SK-N-SH (cell line): ENCODE results near the gene GANAB. TPM values are rescaled to one million over a fixed set of nuclear protein-coding genes. Genes with fewer than 3 reads are reported as not detected.

Source experiments
- CTCF ChIA-PET: fragments of 300-600, 350-600 bp; formaldehyde crosslinking; extraction: SDS; loops from one replicate; lab custom pipeline; 2021; lab: Yijun Ruan, JAX
- POLR2A ChIA-PET: fragments of 350-600 bp; sonication (Branson Sonifier 250); formaldehyde crosslinking; extraction: SDS; loops from one replicate; lab custom pipeline; 2020; ENCODE audit warnings: antibody characterized with exemption, inconsistent platforms; lab: Yijun Ruan, JAX
- DNase-seq: peaks from one replicate; pipeline ENCODE4 v3.0.0; 2012
- H2AFZ ChIP-seq: fragments of 200-600 bp; sonication (generic); 2 replicates; pipeline ENCODE4 v1.8.1; 2016; ENCODE audit warnings: antibody characterized with exemption, mild to moderate bottlenecking, low read depth
- H3F3A ChIP-seq: fragments of 200-600 bp; sonication (generic); replicated peaks from 2 replicates; pipeline ENCODE3; 2016; ENCODE audit warnings: antibody characterized with exemption, mild to moderate bottlenecking; ENCODE audit not compliant: insufficient read depth
- H3K27ac ChIP-seq, 2 experiments: fragments of 200-500 bp in 1 of 2; fragments of 200-600 bp in 1 of 2; sonication (Bioruptor generic) in 1 of 2; sonication (generic), shearing (Covaris generic) in 1 of 2; 2 replicates each; pipeline versions ENCODE4 v1.5.1 to v1.6.1; 2014 to 2016; ENCODE audit warnings: low read depth in 2 of 2, inconsistent platforms in 1 of 2, low read length in 1 of 2, mild to moderate bottlenecking in 1 of 2, mixed read lengths in 1 of 2
- H3K27me3 ChIP-seq: fragments of 200-600 bp; sonication (generic), shearing (Covaris generic); 2 replicates; pipeline ENCODE4 v1.6.1; 2016; ENCODE audit warnings: mixed run types; ENCODE audit not compliant: insufficient read depth
- H3K36me3 ChIP-seq, 2 experiments: fragments of 200-500 bp in 1 of 2; fragments of 200-600 bp in 1 of 2; sonication (Bioruptor generic) in 1 of 2; sonication (generic) in 1 of 2; replicated peaks in 1 of 2; 2 replicates each; pipeline versions ENCODE3 to v1.5.1; 2014 to 2016; ENCODE audit warnings: low read length in 1 of 2, mild to moderate bottlenecking in 1 of 2; ENCODE audit not compliant: insufficient read depth in 2 of 2, control insufficient read depth in 1 of 2
- H3K4me1 ChIP-seq, 2 experiments: fragments of 200-500 bp in 1 of 2; fragments of 200-600 bp in 1 of 2; sonication (Bioruptor generic) in 1 of 2; sonication (generic), shearing (Covaris generic) in 1 of 2; 2 replicates each; pipeline versions ENCODE4 v1.5.1 to v1.6.1; 2014 to 2016; ENCODE audit warnings: low read depth in 1 of 2, low read length in 1 of 2, mixed run types in 1 of 2; ENCODE audit not compliant: insufficient read depth in 2 of 2, control insufficient read depth in 1 of 2
- H3K4me2 ChIP-seq: fragments of 200-600 bp; sonication (generic), shearing (Covaris generic); 2 replicates; pipeline ENCODE4 v1.6.1; 2017; ENCODE audit warnings: mixed run types
- H3K4me3 ChIP-seq, 2 experiments: fragments of 200-500 bp in 1 of 2; fragments of 200-600 bp in 1 of 2; sonication (Bioruptor generic) in 1 of 2; sonication (generic), shearing (Covaris generic) in 1 of 2; 2 replicates each; pipeline versions ENCODE4 v1.5.1 to v1.8.1; 2014 to 2016; ENCODE audit warnings: low read depth in 2 of 2, inconsistent platforms in 1 of 2, low read length in 1 of 2, mild to moderate bottlenecking in 1 of 2, mixed read lengths in 1 of 2, moderate library complexity in 1 of 2
- H3K79me2 ChIP-seq: fragments of 200-600 bp; sonication (generic); 2 replicates; pipeline ENCODE4 v1.8.1; 2017; ENCODE audit warnings: mild to moderate bottlenecking; ENCODE audit not compliant: insufficient read depth
- H3K9ac ChIP-seq: fragments of 200-600 bp; sonication (generic); 2 replicates; pipeline ENCODE4 v1.6.1; 2017; ENCODE audit warnings: mixed run types
- H3K9me2 ChIP-seq: fragments of 200-600 bp; sonication (generic); 2 replicates; pipeline ENCODE4 v1.6.1; 2017; ENCODE audit warnings: mixed run types
- H3K9me3 ChIP-seq: fragments of 200-600 bp; sonication (generic); 2 replicates; pipeline ENCODE4 v1.6.1; 2017; ENCODE audit warnings: mixed run types, mild to moderate bottlenecking, moderate library complexity
- H4K20me1 ChIP-seq: fragments of 200-600 bp; sonication (generic); 2 replicates; pipeline ENCODE4 v1.6.1; 2017; ENCODE audit warnings: mild to moderate bottlenecking, mixed run types; ENCODE audit not compliant: insufficient read depth
- CHD2 ChIP-seq: fragments of 150-350 bp; IDR thresholded peaks from 2 replicates; pipeline ENCODE4 v1.6.1; 2018; ENCODE audit warnings: low read length; ENCODE audit not compliant: partially characterized antibody
- ELF1 ChIP-seq: IDR thresholded peaks from 2 replicates; pipeline ENCODE4 v1.4.0; 2012
- GABPA ChIP-seq: IDR thresholded peaks from 2 replicates; pipeline ENCODE4 v1.4.0; 2012; ENCODE audit warnings: low read depth, mild to moderate bottlenecking
- MXI1 ChIP-seq: IDR thresholded peaks from 2 replicates; pipeline ENCODE4 v1.6.1; 2012; ENCODE audit warnings: mild to moderate bottlenecking, low read depth, low read length, improper control_type of control experiment
- NRF1 ChIP-seq: IDR thresholded peaks from 2 replicates; pipeline ENCODE4 v1.6.1; 2012; ENCODE audit warnings: low read depth, mild to moderate bottlenecking, low read length
- POLR2AphosphoS5 ChIP-seq: IDR thresholded peaks from 2 replicates; pipeline ENCODE4 v1.6.1; 2012; ENCODE audit warnings: low read depth, low read length
- RAD21 ChIP-seq: IDR thresholded peaks from 2 replicates; pipeline ENCODE4 v1.6.1; 2012; ENCODE audit warnings: mild to moderate bottlenecking, low read length
- YY1 ChIP-seq: IDR thresholded peaks from 2 replicates; pipeline ENCODE4 v1.4.0; 2012; ENCODE audit warnings: low read depth, mild to moderate bottlenecking
- WGBS: methylation state at CpG from one replicate; pipeline ENCODE4 v1.1.6; 2017; ENCODE audit warnings: low lambda C conversion rate; 5-methylcytosine and 5-hydroxymethylcytosine counted together
- polyA plus RNA-seq, 3 experiments: library from polyadenylated mRNA; depleted of rRNA; stranded (reverse); fragments of >200 nt; gene quantifications; 2 replicates each; pipeline ENCODE4 v1.2.3, GENCODE V29; 2012
- TF ChIP-seq, protein P1 (sequence below): IDR thresholded peaks from 2 replicates; pipeline ENCODE4 v1.4.0; 2012; ENCODE audit warnings: low read depth
- TF ChIP-seq, protein P2 (sequence below): IDR thresholded peaks from 2 replicates; pipeline ENCODE4; 2012
- TF ChIP-seq, protein P3 (sequence below): fragments of 150-350 bp; IDR thresholded peaks from 2 replicates; pipeline ENCODE4 v1.6.1; 2017; ENCODE audit warnings: antibody characterized with exemption, low read length, low read depth, borderline replicate concordance

The GANAB gene
- polyA plus RNA-seq, 1 of the 3 experiments (the other 2 are of a cell fraction), result 275 TPM

DNA sequence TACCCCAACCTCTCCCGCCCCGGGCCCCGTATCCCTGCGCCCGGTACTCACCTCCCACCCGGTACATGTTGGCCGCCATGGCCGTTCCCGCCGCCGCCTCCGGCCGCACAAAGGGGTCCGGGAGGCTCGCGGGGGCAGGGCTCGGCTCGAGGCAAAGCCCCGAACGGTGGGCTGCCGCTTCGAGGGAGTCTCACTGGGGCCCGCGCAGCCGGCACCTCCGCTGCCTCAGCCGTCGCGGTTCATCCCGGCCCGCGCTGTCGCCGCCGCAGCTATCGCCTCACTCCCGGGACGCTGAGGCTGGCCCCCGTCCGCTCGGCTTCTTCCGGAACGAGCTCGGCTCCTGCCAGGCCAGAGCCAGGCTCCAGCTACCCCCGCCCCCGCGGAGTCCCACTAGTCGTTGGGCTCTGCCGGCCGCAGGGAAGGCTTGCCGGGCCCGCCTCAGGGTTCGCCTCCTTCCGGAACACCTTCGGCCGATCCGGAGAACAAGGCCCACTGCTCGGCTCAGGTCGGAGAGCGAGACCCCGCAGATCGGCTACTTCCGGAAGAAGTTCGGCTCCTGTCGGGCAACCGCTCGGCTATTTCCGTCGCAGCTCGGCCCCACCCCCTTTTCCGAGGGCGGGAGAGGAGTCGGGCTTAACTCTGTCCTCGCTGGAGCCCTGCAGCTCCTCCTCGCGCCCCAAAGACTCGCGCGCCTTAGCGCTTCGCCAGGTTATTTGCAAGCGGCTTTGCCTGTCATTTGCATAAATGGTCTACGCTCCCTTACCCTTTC, 44.9 kb downstream of the GANAB start, which contains the start of gene MTA2 (continued):
- TF ChIP-seq YY1 (0 out of 2 replicates have a peak, but pooled peaks have one; percentile 46), GABPA (no peak)
- TF ChIP-seq, protein P1, sequence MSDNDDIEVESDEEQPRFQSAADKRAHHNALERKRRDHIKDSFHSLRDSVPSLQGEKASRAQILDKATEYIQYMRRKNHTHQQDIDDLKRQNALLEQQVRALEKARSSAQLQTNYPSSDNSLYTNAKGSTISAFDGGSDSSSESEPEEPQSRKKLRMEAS, result peak; percentile 82
- TF ChIP-seq, protein P2, sequence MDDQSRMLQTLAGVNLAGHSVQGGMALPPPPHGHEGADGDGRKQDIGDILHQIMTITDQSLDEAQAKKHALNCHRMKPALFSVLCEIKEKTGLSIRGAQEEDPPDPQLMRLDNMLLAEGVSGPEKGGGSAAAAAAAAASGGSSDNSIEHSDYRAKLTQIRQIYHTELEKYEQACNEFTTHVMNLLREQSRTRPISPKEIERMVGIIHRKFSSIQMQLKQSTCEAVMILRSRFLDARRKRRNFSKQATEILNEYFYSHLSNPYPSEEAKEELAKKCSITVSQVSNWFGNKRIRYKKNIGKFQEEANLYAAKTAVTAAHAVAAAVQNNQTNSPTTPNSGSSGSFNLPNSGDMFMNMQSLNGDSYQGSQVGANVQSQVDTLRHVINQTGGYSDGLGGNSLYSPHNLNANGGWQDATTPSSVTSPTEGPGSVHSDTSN, result peak; percentile 17

DNA sequence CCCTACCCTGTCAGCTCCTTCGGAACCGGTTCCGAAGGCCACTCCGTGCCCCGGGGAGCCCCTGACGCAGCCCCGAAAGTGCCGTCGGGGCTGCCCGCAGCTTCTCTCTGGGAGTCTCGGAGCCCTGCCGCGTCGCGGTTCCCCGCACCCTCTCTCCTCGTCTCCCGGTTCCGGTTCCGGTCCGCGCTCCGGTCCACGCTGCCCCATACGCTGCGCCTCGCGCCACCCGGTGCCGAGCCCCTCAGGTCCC, 45.4 kb downstream of the GANAB start:
- no peaks in the 10 kb centered on the region for H3K9me3 ChIP-seq

DNA sequence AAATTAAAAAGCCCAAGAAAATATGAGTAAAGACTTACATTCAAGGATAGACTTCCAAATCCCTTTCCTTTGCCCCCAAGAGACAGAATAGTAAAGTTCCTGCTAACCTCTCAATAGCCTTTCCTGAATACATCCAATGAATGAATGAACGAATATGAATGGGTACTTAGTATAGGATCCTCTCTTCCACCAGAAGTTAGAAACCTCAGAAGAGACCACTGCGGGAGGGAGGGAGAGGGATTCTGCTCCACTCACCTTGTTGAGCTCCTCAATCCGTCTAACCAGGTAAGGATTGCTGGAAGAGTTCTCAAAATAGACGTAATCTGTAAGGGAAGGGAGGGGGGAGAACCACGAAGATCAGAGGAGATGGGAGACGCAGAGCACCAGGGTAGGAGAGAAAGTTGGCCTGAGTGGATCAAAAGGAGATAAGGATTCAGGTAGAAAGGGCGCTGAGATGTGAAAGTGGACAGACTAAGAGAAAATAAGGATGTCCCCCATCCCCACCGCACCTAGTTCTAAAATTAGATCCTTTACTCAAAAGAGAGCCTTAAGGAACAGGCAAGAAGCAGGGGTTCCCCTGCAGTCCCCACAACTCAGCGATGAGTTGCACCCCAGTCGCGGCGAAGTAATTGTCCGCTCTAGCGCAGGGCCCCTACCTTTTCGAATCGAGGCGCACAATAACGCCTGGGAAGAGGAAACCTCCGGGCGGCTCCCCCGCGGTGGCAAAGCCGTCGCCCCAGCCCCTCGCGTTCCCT, 45.9 kb downstream of the GANAB start:
- no peaks in the 10 kb centered on the region for H3K9me2 ChIP-seq
- H3F3A ChIP-seq, result peaks cover 25% of the 10 kb centered on the region
- 1% methylated on average over 18 of the region's 26 CpGs for WGBS
- H3K79me2 ChIP-seq, result peaks cover 55% of the 10 kb centered on the region
- H3K36me3 ChIP-seq, result peaks cover 40 to 43% of the 10 kb centered on the region in 2 experiments
- ChIA-PET POLR2A (interaction anchor here (1.5 to 4.2 kb wide), 4 partner anchors 9 to 65 kb away, joined by 5 to 59 read pairs (median 18); partner anchors contain the start of genes C11orf98, CSKMT, EEF1G and EML3), CTCF (interaction anchor here (2.2 to 3.2 kb wide), 2 partner anchors 8 to 12 kb away, joined by 11 to 23 read pairs; partner anchors contain the start of genes EML3, ROM1 and TUT1)
- H4K20me1 ChIP-seq, result no peaks in the 10 kb centered on the region
- no peak overlapping the region for H2AFZ ChIP-seq
- no peak for DNase-seq
- peak overlapping the region; percentile 70 to 96 for H3K4me3 ChIP-seq
- peak overlapping the region; percentile 95 for H3K4me2 ChIP-seq
- peak overlapping the region; percentile 87 to 93 for H3K27ac ChIP-seq
- H3K27me3 ChIP-seq, result no peaks in the 10 kb centered on the region
- H3K4me1 ChIP-seq, result peaks cover 12 to 23% of the 10 kb centered on the region in 2 experiments; a peak in 3 of 4 replicates
- peak overlapping the region; percentile 99 for H3K9ac ChIP-seq
- TF ChIP-seq NRF1, result no peak
- peak; percentile 9; the same call in 1 of the 2 replicates for TF ChIP-seq MXI1
- TF ChIP-seq, protein P3, sequence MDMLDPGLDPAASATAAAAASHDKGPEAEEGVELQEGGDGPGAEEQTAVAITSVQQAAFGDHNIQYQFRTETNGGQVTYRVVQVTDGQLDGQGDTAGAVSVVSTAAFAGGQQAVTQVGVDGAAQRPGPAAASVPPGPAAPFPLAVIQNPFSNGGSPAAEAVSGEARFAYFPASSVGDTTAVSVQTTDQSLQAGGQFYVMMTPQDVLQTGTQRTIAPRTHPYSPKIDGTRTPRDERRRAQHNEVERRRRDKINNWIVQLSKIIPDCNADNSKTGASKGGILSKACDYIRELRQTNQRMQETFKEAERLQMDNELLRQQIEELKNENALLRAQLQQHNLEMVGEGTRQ, result no peak
- no peak for TF ChIP-seq CHD2
- TF ChIP-seq POLR2AphosphoS5, result no peak
- no peaks in the 10 kb centered on the region for H3K9me3 ChIP-seq

More for the DNA sequence above, 45.4 kb downstream of the GANAB start:
- Histone ChIP-seq H3K4me1 (peaks cover 12 to 23% of the 10 kb centered on the region in 2 experiments; a peak in 3 of 4 replicates), H3K4me2 (peak overlapping the region; percentile 95), H3K27me3 (no peaks in the 10 kb centered on the region), H3K27ac (peak overlapping the region; percentile 87 to 93), H3F3A (peaks cover 23% of the 10 kb centered on the region), H3K4me3 (peak overlapping the region; percentile 70 to 96), H3K9ac (peak overlapping the region; percentile 99), H3K9me2 (no peaks in the 10 kb centered on the region), H2AFZ (peak overlapping the region; percentile 1; the same call in 1 of the 2 replicates), H3K36me3 (peaks cover 37 to 40% of the 10 kb centered on the region in 2 experiments), H4K20me1 (no peaks in the 10 kb centered on the region), H3K79me2 (peaks cover 55% of the 10 kb centered on the region)
- TF ChIP-seq, protein P1, result peak; percentile 51; the same call in 1 of the 2 replicates
- TF ChIP-seq RAD21 (no peak), GABPA (peak; percentile 70), ELF1 (0 out of 2 replicates have a peak, but pooled peaks have one; percentile 8)
- DNase-seq, result no peak
- ChIA-PET CTCF (interaction anchor here (2.2 to 3.2 kb wide), 2 partner anchors 9 to 11 kb away, joined by 11 to 23 read pairs; partner anchors contain the start of genes EML3, ROM1 and TUT1), POLR2A (interaction anchor here (1.0 to 4.2 kb wide), 7 partner anchors 9 to 240 kb away, joined by 3 to 59 read pairs (median 7); partner anchors contain the start of genes B3GAT3, C11orf98, CSKMT and EEF1G)
- WGBS, result 0% methylated on average over 2 of the region's 30 CpGs
